Measurements from ENCODE around the gene ETFB.

The ETFB gene

GRCh38 chr19:51357952-51358351 lies 8.2 kb downstream of the ETFB start:
- Histone ChIP-seq H3K4me3 (ENCODE audit: low read length) (no peak overlapping the region), H3K9ac (ENCODE audit: low read depth, low read length) (no peak overlapping the region), H3K27me3 (ENCODE audit: insufficient read depth, low read length) (no peaks in the 10 kb centered on the region), H3K36me3 (ENCODE audit: insufficient read depth, low read depth, low read length) (no peaks in the 10 kb centered on the region), H3K4me1 (ENCODE audit: insufficient read depth, low read length) (peaks cover 9% of the 10 kb centered on the region), H3K9me3 (ENCODE audit: insufficient read depth, low read depth, low read length) (no peaks in the 10 kb centered on the region), H3K27ac (ENCODE audit: low read length) (no peak overlapping the region)

DNA sequence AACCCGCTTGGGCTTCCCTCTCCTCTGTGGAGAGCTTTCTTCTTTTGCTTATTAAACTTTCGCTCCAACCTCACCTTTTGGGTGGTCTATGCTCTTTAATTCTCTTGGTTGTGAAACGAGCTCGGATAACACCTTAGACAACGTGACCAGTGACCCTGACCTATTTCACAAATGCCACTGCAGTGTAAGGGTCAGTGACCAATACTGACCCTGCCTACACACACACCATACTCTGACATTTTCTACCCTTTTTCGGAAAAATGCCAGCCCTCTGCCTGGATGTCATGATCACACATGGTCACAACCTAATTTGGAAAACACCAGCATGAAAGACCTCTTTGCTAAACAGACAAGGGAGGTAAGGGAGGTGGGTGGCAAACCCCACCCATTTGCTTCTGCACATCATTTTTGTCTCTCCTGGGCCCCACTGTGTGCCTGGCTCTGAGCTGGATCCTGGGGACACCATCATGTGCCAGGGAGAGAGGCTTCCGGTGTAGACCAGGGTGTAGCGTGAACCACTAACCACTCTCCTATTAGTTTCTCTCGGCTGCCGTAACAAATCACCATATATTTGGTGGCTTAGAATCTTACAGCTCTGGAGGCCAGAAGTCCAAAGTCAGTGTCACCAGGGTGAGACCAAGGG lies 9.9 kb downstream of the ETFB start:
- H3K27me3 ChIP-seq (ENCODE audit: insufficient read depth, low read length): no peaks in the 10 kb centered on the region
- peaks cover 7% of the 10 kb centered on the region; the same call in 1 of the 2 replicates for H3K4me1 ChIP-seq (ENCODE audit: insufficient read depth, low read length)
- no peak overlapping the region for H3K27ac ChIP-seq (ENCODE audit: low read length)
- no peak overlapping the region for H3K4me3 ChIP-seq (ENCODE audit: low read length)
- no peak overlapping the region for H3K9ac ChIP-seq (ENCODE audit: low read depth, low read length)
- H3K9me3 ChIP-seq (ENCODE audit: insufficient read depth, low read depth, low read length): no peaks in the 10 kb centered on the region
- H3K36me3 ChIP-seq (ENCODE audit: insufficient read depth, low read depth, low read length): peaks cover 2% of the 10 kb centered on the region; the same call in 1 of the 2 replicates

DNA sequence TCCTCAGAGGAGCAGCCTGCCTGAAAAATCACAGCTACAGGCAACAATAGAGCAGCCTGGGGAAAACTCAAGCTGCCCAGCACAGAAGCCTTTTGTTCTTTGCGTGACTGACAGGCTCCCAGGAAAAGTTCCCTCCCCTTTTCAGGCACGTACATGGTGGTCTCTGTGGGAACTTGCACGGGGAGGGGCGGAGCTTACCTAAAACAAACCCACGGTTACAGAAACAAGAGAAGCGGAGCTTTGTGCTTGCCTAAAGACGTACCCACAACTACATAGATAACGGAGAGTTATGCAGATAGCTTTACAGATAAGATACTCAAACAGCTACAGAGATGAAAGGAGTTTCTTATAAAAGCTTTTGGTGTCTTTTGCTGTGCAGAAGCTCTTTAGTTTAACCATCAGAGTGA lies 11.4 kb downstream of the ETFB start:
- peak overlapping the region; percentile 21; the same call in 1 of the 2 replicates for H3K9ac ChIP-seq (ENCODE audit: low read depth, low read length)

GRCh38 chr19:51354103-51354741 lies 12.0 kb downstream of the ETFB start:
- H3K9me3 ChIP-seq (ENCODE audit: insufficient read depth, low read depth, low read length): no peaks in the 10 kb centered on the region
- H3K4me3 ChIP-seq (ENCODE audit: low read length): no peak overlapping the region
- peaks cover 7% of the 10 kb centered on the region; the same call in 1 of the 2 replicates for H3K4me1 ChIP-seq (ENCODE audit: insufficient read depth, low read length)
- no peaks in the 10 kb centered on the region for H3K27me3 ChIP-seq (ENCODE audit: insufficient read depth, low read length)
- H3K36me3 ChIP-seq (ENCODE audit: insufficient read depth, low read depth, low read length): peaks cover 7% of the 10 kb centered on the region; the same call in 1 of the 2 replicates
- no peak overlapping the region for H3K27ac ChIP-seq (ENCODE audit: low read length)
- H3K9ac ChIP-seq (ENCODE audit: low read depth, low read length): peak overlapping the region; percentile 21; the same call in 1 of the 2 replicates

More for the DNA sequence above, 11.4 kb downstream of the ETFB start:
- no peaks in the 10 kb centered on the region for H3K27me3 ChIP-seq (ENCODE audit: insufficient read depth, low read length)
- H3K27ac ChIP-seq (ENCODE audit: low read length): no peak overlapping the region
- no peaks in the 10 kb centered on the region for H3K9me3 ChIP-seq (ENCODE audit: insufficient read depth, low read depth, low read length)
- H3K36me3 ChIP-seq (ENCODE audit: insufficient read depth, low read depth, low read length): peaks cover 7% of the 10 kb centered on the region; the same call in 1 of the 2 replicates
- H3K4me1 ChIP-seq (ENCODE audit: insufficient read depth, low read length): peaks cover 7% of the 10 kb centered on the region; the same call in 1 of the 2 replicates
- no peak overlapping the region for H3K4me3 ChIP-seq (ENCODE audit: low read length)

GRCh38 chr19:51352783-51353360 lies 13.3 kb downstream of the ETFB start:
- Histone ChIP-seq H3K36me3 (ENCODE audit: insufficient read depth, low read depth, low read length) (peaks cover 7% of the 10 kb centered on the region; the same call in 1 of the 2 replicates), H3K27me3 (ENCODE audit: insufficient read depth, low read length) (no peaks in the 10 kb centered on the region), H3K27ac (ENCODE audit: low read length) (no peak overlapping the region), H3K9me3 (ENCODE audit: insufficient read depth, low read depth, low read length) (no peaks in the 10 kb centered on the region), H3K4me1 (ENCODE audit: insufficient read depth, low read length) (peaks cover 7% of the 10 kb centered on the region; the same call in 1 of the 2 replicates), H3K4me3 (ENCODE audit: low read length) (no peak overlapping the region), H3K9ac (ENCODE audit: low read depth, low read length) (no peak overlapping the region)

- H3K36me3 ChIP-seq (ENCODE audit: insufficient read depth, low read depth, low read length): peaks cover 7% of the 10 kb centered on the region; the same call in 1 of the 2 replicates
- no peak overlapping the region for H3K9ac ChIP-seq (ENCODE audit: low read depth, low read length)
- H3K4me1 ChIP-seq (ENCODE audit: insufficient read depth, low read length): peaks cover 7% of the 10 kb centered on the region; the same call in 1 of the 2 replicates
- no peaks in the 10 kb centered on the region for H3K27me3 ChIP-seq (ENCODE audit: insufficient read depth, low read length)
- no peaks in the 10 kb centered on the region for H3K9me3 ChIP-seq (ENCODE audit: insufficient read depth, low read depth, low read length)
- no peak overlapping the region for H3K4me3 ChIP-seq (ENCODE audit: low read length)
- H3K27ac ChIP-seq (ENCODE audit: low read length): no peak overlapping the region
Observed at GRCh38 chr19:51351266-51351990, 14.8 kb downstream of the ETFB start.

DNA sequence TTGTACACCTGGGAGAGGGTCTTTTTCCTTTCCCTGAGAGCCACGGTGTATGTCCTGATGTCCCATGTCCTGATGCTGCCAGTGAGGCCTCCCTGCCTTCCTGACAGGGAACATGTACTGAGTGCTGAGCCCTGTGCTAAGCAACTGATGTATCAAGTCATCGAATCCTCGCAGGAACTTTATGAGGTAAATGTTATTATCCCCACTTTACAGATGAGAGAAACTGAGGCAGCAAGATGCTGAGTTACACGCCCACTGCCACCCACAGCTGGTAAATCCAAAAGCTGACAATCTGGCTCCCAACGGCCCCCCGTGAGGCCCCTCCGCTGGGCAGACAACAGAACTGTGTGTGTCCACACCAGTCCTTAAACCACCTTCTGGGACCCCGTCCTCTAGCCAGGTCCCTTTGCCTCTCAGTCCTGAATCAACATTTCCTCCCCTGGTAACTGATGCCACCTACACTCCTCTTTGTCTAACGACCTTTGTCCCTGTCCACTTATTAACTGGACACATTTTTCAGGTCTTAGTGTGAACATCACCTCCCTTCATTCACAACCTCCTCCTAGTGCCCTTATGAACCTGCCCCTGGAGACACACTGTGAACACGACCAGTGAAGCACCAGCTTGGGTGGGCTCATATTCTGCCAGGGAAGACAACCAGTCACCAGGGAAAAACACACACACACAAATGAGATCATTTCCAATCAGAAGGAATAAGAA lies 18.8 kb downstream of the ETFB start:
- H3K4me3 ChIP-seq (ENCODE audit: low read length): no peak overlapping the region
- no peaks in the 10 kb centered on the region for H3K9me3 ChIP-seq (ENCODE audit: insufficient read depth, low read depth, low read length)
- peaks cover 7% of the 10 kb centered on the region; the same call in 1 of the 2 replicates for H3K36me3 ChIP-seq (ENCODE audit: insufficient read depth, low read depth, low read length)
- H3K4me1 ChIP-seq (ENCODE audit: insufficient read depth, low read length): peaks cover 2% of the 10 kb centered on the region; the same call in 1 of the 2 replicates
- H3K27ac ChIP-seq (ENCODE audit: low read length): no peak overlapping the region
- no peak overlapping the region for H3K9ac ChIP-seq (ENCODE audit: low read depth, low read length)
- no peaks in the 10 kb centered on the region for H3K27me3 ChIP-seq (ENCODE audit: insufficient read depth, low read length)

DNA sequence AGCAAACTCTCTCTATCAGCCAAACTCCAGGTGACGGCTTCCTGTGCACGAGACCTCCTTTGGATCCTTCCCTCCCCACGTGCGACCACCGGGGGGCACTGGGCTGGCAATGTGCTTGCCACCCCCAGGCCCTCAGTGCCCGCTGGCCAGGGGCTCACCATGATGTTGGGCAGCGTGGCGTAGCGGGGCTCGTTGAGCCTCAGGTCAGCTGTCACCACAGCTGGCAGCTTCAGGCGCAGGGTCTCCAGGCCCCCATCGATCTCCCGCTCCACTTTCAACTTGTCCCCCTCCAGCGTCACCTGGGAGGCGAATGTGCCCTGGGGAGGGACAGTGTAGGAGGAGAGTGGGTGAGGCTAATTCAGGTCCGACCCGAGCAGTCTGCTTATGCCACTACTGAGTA lies 19.4 kb downstream of the ETFB start:
- Histone ChIP-seq H3K4me3 (ENCODE audit: low read length) (no peak overlapping the region), H3K9ac (ENCODE audit: low read depth, low read length) (no peak overlapping the region), H3K36me3 (ENCODE audit: insufficient read depth, low read depth, low read length) (peaks cover 7% of the 10 kb centered on the region; the same call in 1 of the 2 replicates), H3K27ac (ENCODE audit: low read length) (no peak overlapping the region), H3K9me3 (ENCODE audit: insufficient read depth, low read depth, low read length) (no peaks in the 10 kb centered on the region), H3K4me1 (ENCODE audit: insufficient read depth, low read length) (peaks cover 8% of the 10 kb centered on the region; the same call in 1 of the 2 replicates), H3K27me3 (ENCODE audit: insufficient read depth, low read length) (peaks cover 3% of the 10 kb centered on the region)

DNA sequence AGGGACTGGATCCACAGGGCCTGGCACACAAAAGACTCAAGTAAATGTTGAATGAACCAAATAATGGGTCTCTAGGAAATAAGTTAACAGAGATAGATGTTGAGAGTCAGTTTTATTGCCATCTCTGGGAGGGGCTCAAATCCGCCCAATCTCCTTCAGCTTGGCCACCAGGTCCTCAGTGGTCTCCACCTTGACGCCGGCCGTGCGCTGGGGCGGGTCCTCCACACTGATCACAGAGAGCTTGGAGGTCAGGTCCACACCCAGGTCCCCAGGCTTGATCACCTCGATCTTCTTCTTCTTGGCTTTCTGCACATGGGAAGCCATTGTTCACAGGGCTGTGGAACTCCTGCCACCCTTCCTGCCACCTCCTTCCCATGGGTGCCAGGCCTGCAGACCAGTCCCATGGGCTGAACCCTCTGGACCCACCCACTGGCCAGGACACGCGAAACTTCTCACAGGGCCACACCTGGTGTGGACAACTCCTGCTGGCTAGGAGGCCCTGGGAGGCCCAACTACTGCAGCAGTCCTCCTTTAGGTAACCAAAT lies 21.0 kb downstream of the ETFB start:
- no peak overlapping the region for H3K4me3 ChIP-seq (ENCODE audit: low read length)
- no peak overlapping the region for H3K27ac ChIP-seq (ENCODE audit: low read length)
- H3K36me3 ChIP-seq (ENCODE audit: insufficient read depth, low read depth, low read length): no peaks in the 10 kb centered on the region
- H3K9ac ChIP-seq (ENCODE audit: low read depth, low read length): no peak overlapping the region
- H3K27me3 ChIP-seq (ENCODE audit: insufficient read depth, low read length): peaks cover 19% of the 10 kb centered on the region
- H3K9me3 ChIP-seq (ENCODE audit: insufficient read depth, low read depth, low read length): no peaks in the 10 kb centered on the region
- H3K4me1 ChIP-seq (ENCODE audit: insufficient read depth, low read length): peaks cover 8% of the 10 kb centered on the region; the same call in 1 of the 2 replicates

- Histone ChIP-seq H3K9ac (ENCODE audit: low read depth, low read length) (no peak overlapping the region), H3K27ac (ENCODE audit: low read length) (no peak overlapping the region)
Observed at GRCh38 chr19:51342631-51343569, 23.3 kb downstream of the ETFB start.

More at GRCh38 chr19:51342631-51343569, 23.3 kb downstream of the ETFB start:
- no peaks in the 10 kb centered on the region for H3K36me3 ChIP-seq (ENCODE audit: insufficient read depth, low read depth, low read length)
- no peaks in the 10 kb centered on the region for H3K9me3 ChIP-seq (ENCODE audit: insufficient read depth, low read depth, low read length)
- H3K27me3 ChIP-seq (ENCODE audit: insufficient read depth, low read length): peaks cover 19% of the 10 kb centered on the region
- H3K4me3 ChIP-seq (ENCODE audit: low read length): no peak overlapping the region
- peaks cover 8% of the 10 kb centered on the region; the same call in 1 of the 2 replicates for H3K4me1 ChIP-seq (ENCODE audit: insufficient read depth, low read length)
